Measurements from ENCODE around the gene TLK2. TPM values are rescaled to one million over a fixed set of nuclear protein-coding genes. Genes with fewer than 3 reads are reported as not detected.

Gene TLK2
- total and polyA plus RNA-seq, 8 donors, result 6.2 to 19.3 (median 13.3) TPM

GRCh38 chr17:62625870-62626200 lies 147.2 kb downstream of the TLK2 start:
- Histone ChIP-seq H3K4me1 (peaks cover 0 to 5% (median 0%) of the 10 kb centered on the region in 3 donors), H3K4me3 (no peak overlapping the region), H3K9me3 (no peaks in the 10 kb centered on the region), H3K27ac (no peak overlapping the region), H3K36me3 (no peaks in the 10 kb centered on the region), H3K27me3 (no peaks in the 10 kb centered on the region)
- DNase-seq (no peak), ATAC-seq (peak in 1 of 4 donors; percentile 24), FAIRE-seq (no peak)
- 50 to 69% methylated on average over 4 of the region's 4 CpGs for WGBS, 2 donors
- intact Hi-C loops (cut with DNase I), result no loop called here
- TF ChIP-seq, protein P1, sequence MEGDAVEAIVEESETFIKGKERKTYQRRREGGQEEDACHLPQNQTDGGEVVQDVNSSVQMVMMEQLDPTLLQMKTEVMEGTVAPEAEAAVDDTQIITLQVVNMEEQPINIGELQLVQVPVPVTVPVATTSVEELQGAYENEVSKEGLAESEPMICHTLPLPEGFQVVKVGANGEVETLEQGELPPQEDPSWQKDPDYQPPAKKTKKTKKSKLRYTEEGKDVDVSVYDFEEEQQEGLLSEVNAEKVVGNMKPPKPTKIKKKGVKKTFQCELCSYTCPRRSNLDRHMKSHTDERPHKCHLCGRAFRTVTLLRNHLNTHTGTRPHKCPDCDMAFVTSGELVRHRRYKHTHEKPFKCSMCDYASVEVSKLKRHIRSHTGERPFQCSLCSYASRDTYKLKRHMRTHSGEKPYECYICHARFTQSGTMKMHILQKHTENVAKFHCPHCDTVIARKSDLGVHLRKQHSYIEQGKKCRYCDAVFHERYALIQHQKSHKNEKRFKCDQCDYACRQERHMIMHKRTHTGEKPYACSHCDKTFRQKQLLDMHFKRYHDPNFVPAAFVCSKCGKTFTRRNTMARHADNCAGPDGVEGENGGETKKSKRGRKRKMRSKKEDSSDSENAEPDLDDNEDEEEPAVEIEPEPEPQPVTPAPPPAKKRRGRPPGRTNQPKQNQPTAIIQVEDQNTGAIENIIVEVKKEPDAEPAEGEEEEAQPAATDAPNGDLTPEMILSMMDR (IDR thresholded peaks at IDR 0.05), result no peak

- no peak for FAIRE-seq
- 6 to 9% methylated on average over 21 of the region's 21 CpGs for WGBS, 2 donors
Observed at GRCh38 chr17:62626719-62627218, 148.1 kb downstream of the TLK2 start.

GRCh38 chr17:62627219-62627903 lies 148.7 kb downstream of the TLK2 start, which contains the start of gene MRC2:
TSS of gene MRC2 (plus strand) at chr17:62627670. CDS start at chr17:62627803, 133 bp downstream.
- Histone ChIP-seq H3K27ac (peak within 1 kb of the TSS in 2 of 4 donors; percentile 39 to 44), H3K9me3 (no peaks in the 10 kb centered on the region), H3K4me3 (peak within 1 kb of the TSS in 3 of 4 donors; percentile 12 to 48 (median 27)), H3K4me1 (peaks cover 0 to 5% (median 0%) of the 10 kb centered on the region in 3 donors), H3K27me3 (no peaks in the 10 kb centered on the region), H3K36me3 (no peaks in the 10 kb centered on the region)
- ATAC-seq (peak; percentile 32 to 63 (median 46)), FAIRE-seq (no peak), DNase-seq (peak in 3 of 6 donors; percentile 36 to 64 (median 55))
- TF ChIP-seq, protein P1 (IDR thresholded peaks at IDR 0.05), result no peak
- intact Hi-C loops (cut with DNase I), result no loop called here
- WGBS, 2 donors, result 1% methylated on average over 44 to 67 of the region's 68 CpGs

More at GRCh38 chr17:62626719-62627218, 148.1 kb downstream of the TLK2 start:
- peak overlapping the region in 2 of 4 donors; percentile 27 to 48 for H3K4me3 ChIP-seq
- intact Hi-C loops (cut with DNase I), result no loop called here
- peaks cover 0 to 5% (median 0%) of the 10 kb centered on the region in 3 donors for H3K4me1 ChIP-seq
- no peaks in the 10 kb centered on the region for H3K27me3 ChIP-seq
- DNase-seq (no peak), ATAC-seq (peak in 3 of 4 donors; percentile 45 to 58 (median 52))
- H3K27ac ChIP-seq, result peak overlapping the region in 1 of 4 donors; percentile 44
- H3K9me3 ChIP-seq, result no peaks in the 10 kb centered on the region
- TF ChIP-seq, protein P1 (IDR thresholded peaks at IDR 0.05), result no peak
- no peaks in the 10 kb centered on the region for H3K36me3 ChIP-seq

DNA sequence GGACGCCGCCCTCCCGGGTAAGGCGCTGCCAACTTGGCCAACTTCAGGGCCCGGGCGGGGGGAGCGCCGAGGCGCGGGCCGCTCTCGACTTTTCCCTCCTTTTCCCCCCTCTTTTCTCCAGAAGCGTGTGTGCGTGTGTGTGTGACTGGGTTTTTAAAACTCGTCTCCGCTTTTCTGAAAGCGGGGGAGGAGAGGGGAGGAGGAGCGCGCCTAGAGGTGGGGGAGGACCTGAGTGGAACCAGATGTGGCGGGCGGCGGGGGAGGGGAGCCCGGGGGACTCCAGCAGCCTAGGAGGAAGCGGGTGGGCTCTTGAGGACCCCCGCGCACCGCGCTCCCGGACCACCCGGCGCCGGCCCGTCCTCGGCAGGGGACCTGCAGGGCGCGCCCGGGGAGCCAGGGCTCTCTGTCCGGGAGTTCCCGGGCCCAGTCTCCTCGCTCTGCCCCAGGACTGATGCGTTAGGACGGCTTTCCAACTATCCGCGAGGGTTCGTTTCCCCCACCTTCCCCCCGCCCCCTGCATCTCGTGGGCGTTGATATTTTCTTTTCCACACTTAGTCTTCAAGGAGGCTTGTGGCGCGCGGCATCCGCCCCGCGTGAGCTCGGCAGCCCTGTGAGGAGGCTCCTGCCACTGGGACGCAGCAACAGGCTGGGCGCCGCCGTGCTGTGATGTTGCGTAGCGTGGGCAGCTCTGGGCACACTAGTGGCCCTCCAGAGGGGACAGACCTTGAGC lies 149.4 kb downstream of the TLK2 start:
- Histone ChIP-seq H3K4me1 (peaks cover 0 to 5% (median 0%) of the 10 kb centered on the region in 3 donors), H3K36me3 (no peaks in the 10 kb centered on the region), H3K4me3 (peak overlapping the region in 3 of 4 donors; percentile 12 to 48 (median 27)), H3K27ac (peak overlapping the region in 2 of 4 donors; percentile 39 to 44), H3K9me3 (no peaks in the 10 kb centered on the region), H3K27me3 (no peaks in the 10 kb centered on the region)
- ATAC-seq (peak in 3 of 4 donors; percentile 9 to 18 (median 17)), FAIRE-seq (no peak), DNase-seq (no peak)
- TF ChIP-seq, protein P1 (IDR thresholded peaks at IDR 0.05), result no peak
- intact Hi-C loops (cut with DNase I), result no loop called here
- WGBS, 2 donors, result 2 to 4% methylated on average over 44 to 61 of the region's 61 CpGs
